Fibroblast of lung (primary cell): Measurements from ENCODE around the gene CAPZB. TPM values are rescaled to one million over a fixed set of nuclear protein-coding genes. Genes with fewer than 3 reads are reported as not detected.
A peak's percentile ranks its signal among the peaks of the same experiment; 100 is the strongest.

Source experiments
- DNase-seq, 2 donors: peaks; one replicate each; pipeline versions ENCODE4 v3.0.0 to v3.0.0-alpha.2; 2010; ENCODE audit warnings: low read depth in 2 of 2
- H2AFZ ChIP-seq: 2 replicates; pipeline ENCODE4 v1.5.1; 2012; ENCODE audit warnings: low read length, control low read depth, inconsistent platforms
- H3K27ac ChIP-seq: 2 replicates; pipeline ENCODE4 v1.5.1; 2011; ENCODE audit warnings: low read length, control low read depth; ENCODE audit not compliant: insufficient read depth
- H3K27me3 ChIP-seq: 2 replicates; pipeline ENCODE4 v1.5.1; 2011; ENCODE audit warnings: mild to moderate bottlenecking, low read length; ENCODE audit not compliant: control insufficient read depth, insufficient read depth
- H3K36me3 ChIP-seq: 2 replicates; pipeline ENCODE4 v1.5.1; 2011; ENCODE audit warnings: low read length; ENCODE audit not compliant: control insufficient read depth, insufficient read depth
- H3K4me1 ChIP-seq: 2 replicates; pipeline ENCODE4 v1.5.1; 2011; ENCODE audit warnings: low read length; ENCODE audit not compliant: control insufficient read depth, insufficient read depth; ENCODE audit errors: extremely low read depth
- H3K4me2 ChIP-seq: 2 replicates; pipeline ENCODE4 v1.5.1; 2011; ENCODE audit warnings: low read length, control low read depth; ENCODE audit not compliant: insufficient read depth; ENCODE audit errors: extremely low read depth
- H3K4me3 ChIP-seq, 4 experiments: fragments of 200-600 bp in 1 of 4; sonication (generic) in 1 of 4; replicated peaks in 1 of 4; 2 replicates each; pipeline ENCODE4 v1.5.1; 2011 to 2016; ENCODE audit warnings: low read length in 4 of 4, low read depth in 3 of 4, mild to moderate bottlenecking in 3 of 4, control low read depth in 2 of 4, inconsistent platforms in 1 of 4, mixed read lengths in 1 of 4; ENCODE audit not compliant: insufficient read depth in 1 of 4; ENCODE audit errors: control extremely low read depth in 1 of 4
- H3K79me2 ChIP-seq: 2 replicates; pipeline ENCODE4 v1.5.1; 2012; ENCODE audit warnings: mild to moderate bottlenecking, low read length, inconsistent platforms; ENCODE audit not compliant: control insufficient read depth, insufficient read depth
- H3K9ac ChIP-seq: 2 replicates; pipeline ENCODE4 v1.5.1; 2011; ENCODE audit warnings: mild to moderate bottlenecking, low read length, control low read depth; ENCODE audit not compliant: insufficient read depth
- H3K9me3 ChIP-seq: 2 replicates; pipeline ENCODE4 v1.5.1; 2012; ENCODE audit warnings: low read depth, low read length; ENCODE audit not compliant: control insufficient read depth, insufficient read depth
- H4K20me1 ChIP-seq: 2 replicates; pipeline ENCODE4 v1.5.1; 2011; ENCODE audit warnings: low read length; ENCODE audit not compliant: control insufficient read depth, insufficient read depth; ENCODE audit errors: extremely low read depth
- CTCF ChIP-seq, 2 donors: IDR thresholded peaks in 1 of 2; conservative IDR thresholded peaks in 1 of 2; 1 replicate in 1 of 2; 2 replicates in 1 of 2; pipeline ENCODE4 v1.5.1; 2011 to 2012; ENCODE audit warnings: low read length in 2 of 2, control low read depth in 1 of 2, inconsistent platforms in 1 of 2, low read depth in 1 of 2, mild to moderate bottlenecking in 1 of 2
- EZH2 ChIP-seq: IDR thresholded peaks from 2 replicates; pipeline ENCODE4 v1.5.1; 2012; ENCODE audit warnings: low read length, control low read depth, mild to moderate bottlenecking; ENCODE audit errors: missing control alignments
- polyA plus RNA-seq, 2 donors: library from polyadenylated mRNA; depleted of rRNA in 1 of 2; stranded (reverse) in 1 of 2; unstranded in 1 of 2; fragments of >200 nt; gene quantifications; 2 replicates each; pipeline ENCODE4 v1.2.1, GENCODE V29; 2011 to 2012; ENCODE audit warnings: missing spikeins in 1 of 2
- total RNA-seq: library from RNA; depleted of rRNA; stranded (reverse); fragments of >200 nt; gene quantifications from 2 replicates; pipeline ENCODE4 v1.2.1, GENCODE V29; 2014

CAPZB gene
- total and polyA plus RNA-seq, 2 donors (not counting 1 experiment from before 2014, with no cell fraction given): 104 to 495 TPM

DNA sequence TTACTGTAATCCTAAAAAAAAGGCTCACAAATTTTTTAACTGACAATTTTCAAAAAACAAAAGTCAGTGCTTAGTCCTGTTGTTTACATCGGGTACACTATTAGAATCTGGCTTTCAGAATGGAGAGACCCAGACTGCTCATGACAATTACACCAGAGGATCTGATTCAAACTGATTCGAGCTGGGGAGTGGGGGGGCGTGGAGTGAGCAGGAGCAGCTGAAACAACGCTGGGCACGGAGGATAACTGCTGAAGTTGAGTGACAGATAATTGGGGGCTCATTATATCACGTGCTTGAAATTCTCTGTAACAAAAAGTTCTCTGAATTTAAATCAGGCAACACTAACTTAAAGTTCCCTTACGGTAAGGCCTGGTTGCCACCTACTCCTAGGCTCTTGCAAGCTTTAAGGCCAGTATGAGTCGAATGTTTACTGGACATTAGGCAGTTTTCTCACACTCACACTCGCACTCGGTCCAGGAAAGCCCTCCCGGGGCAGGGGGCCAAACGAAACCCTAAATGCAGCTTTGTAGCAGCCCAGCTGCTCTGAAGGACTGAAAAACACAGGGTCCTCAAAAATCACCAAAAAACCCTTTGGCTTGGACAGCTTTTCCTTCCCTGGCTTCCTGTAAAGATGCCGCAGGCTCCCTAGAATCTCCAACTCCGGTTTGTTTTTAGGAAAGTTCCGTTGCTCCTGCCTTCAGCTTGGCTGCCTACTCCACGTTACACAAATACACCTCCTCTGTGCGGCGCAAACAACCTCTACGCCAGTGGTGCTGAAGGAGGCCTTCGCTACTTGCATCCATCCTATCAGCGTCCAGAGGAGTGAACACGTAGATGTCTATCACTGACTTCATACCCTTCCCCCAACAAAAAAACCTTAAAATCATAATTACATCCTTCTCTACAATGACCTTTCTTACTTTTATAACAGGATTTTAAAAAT is 42.9 kb downstream of the CAPZB start:
- Histone ChIP-seq H3K27me3 (no peaks in the 10 kb centered on the region), H3K36me3 (peaks cover under 1% of the 10 kb centered on the region), H3K4me1 (peaks cover 59% of the 10 kb centered on the region), H2AFZ (no peak overlapping the region), H3K79me2 (peaks cover 93% of the 10 kb centered on the region), H3K27ac (peak overlapping the region; percentile 84), H3K9ac (peak overlapping the region; percentile 48), H3K9me3 (no peaks in the 10 kb centered on the region), H3K4me2 (peak overlapping the region; percentile 77), H4K20me1 (no peaks in the 10 kb centered on the region), H3K4me3 (peak overlapping the region in 2 of 4 experiments; percentile 11 to 12)
- TF ChIP-seq CTCF (conservative IDR thresholded peaks at IDR 0.05 in 1 of 2, IDR thresholded peaks at IDR 0.05 in 1 of 2; ENCODE audit: low read depth in 1 of 2, low read length in 2 of 2): no peak
- no peak for TF ChIP-seq EZH2
- DNase-seq: peak; percentile 38 to 79

DNA sequence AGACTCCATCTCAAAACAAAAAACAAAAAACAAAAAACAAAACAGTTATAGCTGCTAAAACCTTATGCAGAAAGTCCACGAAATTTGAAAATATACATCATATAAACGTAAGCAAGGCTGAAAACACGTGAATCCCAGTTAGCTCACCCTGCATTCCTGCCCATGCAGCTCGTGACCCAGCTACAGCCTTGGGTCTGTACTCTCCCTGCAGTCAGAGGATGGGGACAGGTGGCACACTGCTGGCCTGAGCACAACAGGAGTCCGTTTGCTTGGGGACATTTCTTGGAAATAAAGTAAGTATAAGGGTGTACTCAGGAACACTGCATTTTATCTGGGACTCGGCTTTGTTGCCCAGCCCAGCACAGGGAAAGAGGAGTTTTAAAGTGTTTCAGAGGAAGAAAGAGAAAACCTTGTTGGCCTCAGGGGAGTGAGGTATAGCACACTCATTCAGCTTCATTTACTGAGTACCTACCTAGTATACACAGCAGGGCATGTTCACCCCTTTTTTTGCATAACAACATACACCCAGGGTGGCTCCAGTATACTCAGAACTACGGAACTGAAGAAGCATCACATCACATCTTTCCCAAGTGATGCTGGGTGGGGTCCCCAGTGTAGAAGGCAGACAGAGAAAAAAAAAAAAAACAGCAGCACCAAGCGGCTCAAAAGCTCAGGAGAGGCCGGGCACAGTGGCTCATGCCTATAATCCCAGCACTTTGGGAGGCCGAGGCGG is 44.1 kb downstream of the CAPZB start:
- Histone ChIP-seq H3K9ac (no peak overlapping the region), H3K9me3 (no peaks in the 10 kb centered on the region), H3K4me3 (no peak overlapping the region), H3K27me3 (no peaks in the 10 kb centered on the region), H3K4me1 (peaks cover 68% of the 10 kb centered on the region), H3K4me2 (peak overlapping the region; percentile 7), H4K20me1 (no peaks in the 10 kb centered on the region), H2AFZ (no peak overlapping the region), H3K79me2 (peaks cover 93% of the 10 kb centered on the region), H3K27ac (peak overlapping the region; percentile 84), H3K36me3 (peaks cover 2% of the 10 kb centered on the region)
- no peak for DNase-seq
- no peak for TF ChIP-seq EZH2
- no peak for TF ChIP-seq CTCF (conservative IDR thresholded peaks at IDR 0.05 in 1 of 2, IDR thresholded peaks at IDR 0.05 in 1 of 2; ENCODE audit: low read depth in 1 of 2, low read length in 2 of 2)
